GM19328 (cell line): ENCODE results near the gene SLC13A3.

Experiments used
- ATAC-seq: cut with Tn5 transposase; IDR thresholded peaks from one replicate; pipeline ENCODE4 v1.9.1; 2021; ENCODE audit warnings: mild to moderate bottlenecking, moderate library complexity; ENCODE audit not compliant: unreplicated experiment

SLC13A3 gene

DNA sequence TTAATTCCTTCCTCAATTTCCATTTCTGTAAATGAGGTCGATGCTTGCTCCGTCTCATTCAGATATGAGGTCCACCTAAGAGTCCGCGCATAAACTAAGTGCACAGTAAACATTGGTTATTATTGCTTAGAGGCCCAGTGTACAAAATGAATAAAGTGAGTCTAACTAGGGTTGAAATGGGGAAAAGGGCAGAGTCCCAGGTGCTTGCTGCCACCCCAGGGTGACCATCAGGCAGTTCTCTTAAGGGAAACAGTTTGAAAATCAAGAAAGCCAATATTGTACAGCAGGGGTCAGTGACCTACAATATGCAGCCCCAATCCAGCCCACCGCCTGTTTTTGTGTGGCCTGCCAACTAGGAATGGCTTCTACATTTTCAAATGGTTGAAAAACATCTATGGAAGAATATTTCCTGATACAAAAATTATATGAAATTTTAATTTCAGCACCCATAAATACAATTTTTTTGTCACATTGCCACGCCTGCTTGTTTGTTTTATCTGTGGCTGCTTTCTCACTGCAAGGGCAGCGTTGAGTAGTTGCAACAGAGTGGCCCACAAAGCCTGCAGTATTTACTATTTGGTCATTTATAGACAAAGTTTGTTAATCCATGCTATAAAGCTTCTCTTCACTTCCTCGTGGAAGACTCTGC is 43.3 kb downstream of the SLC13A3 start:
- no peak for ATAC-seq

DNA sequence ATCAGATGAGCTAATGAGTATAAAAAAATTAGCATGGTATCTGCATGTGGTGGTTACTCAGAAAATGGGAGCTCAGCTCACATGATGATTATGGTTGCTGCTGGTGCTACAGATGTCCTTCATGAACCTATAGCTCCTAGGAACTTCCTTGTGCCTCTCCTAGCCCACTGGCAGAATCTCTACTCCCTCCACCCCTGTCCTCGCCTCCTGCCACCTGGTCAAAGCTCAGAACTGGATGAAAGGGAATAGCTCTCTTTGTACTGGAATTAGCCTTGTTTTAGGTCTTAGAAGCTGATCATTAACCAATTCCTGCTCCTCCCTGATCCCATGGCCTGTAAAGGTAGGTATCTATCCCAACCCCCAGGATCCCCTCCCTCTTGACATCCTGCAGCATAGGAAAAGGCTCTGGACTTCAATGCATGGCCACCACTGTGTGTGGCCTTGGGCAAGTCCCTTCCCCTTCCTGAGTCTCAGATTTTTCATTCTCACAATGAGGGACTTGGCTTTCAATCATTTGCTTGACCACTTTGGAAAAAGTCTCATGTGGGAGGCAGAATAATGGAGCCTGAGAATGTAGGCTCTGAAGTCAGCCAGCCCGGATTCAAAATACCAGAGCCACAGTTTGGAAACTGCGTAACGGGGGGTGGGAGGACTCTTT is 43.9 kb downstream of the SLC13A3 start:
- no peak for ATAC-seq

DNA sequence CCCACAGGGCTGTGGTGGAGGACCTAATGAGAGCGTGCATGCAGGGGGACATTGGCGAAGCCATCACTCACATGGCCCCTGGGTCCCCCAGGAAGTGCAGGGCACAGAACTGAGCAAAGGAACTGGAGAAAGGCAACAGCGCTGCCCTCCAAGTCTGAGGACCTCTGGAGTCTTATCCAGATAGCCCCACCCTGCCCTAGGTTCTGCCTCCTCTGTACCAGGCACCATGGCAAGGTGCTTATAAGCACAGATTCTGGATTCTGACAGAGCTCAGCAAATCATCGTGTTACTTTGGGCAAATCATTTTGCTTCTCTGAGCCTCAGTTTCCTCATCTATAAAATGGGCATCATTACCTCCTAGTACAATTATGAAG is 44.5 kb downstream of the SLC13A3 start:
- ATAC-seq, result no peak

DNA sequence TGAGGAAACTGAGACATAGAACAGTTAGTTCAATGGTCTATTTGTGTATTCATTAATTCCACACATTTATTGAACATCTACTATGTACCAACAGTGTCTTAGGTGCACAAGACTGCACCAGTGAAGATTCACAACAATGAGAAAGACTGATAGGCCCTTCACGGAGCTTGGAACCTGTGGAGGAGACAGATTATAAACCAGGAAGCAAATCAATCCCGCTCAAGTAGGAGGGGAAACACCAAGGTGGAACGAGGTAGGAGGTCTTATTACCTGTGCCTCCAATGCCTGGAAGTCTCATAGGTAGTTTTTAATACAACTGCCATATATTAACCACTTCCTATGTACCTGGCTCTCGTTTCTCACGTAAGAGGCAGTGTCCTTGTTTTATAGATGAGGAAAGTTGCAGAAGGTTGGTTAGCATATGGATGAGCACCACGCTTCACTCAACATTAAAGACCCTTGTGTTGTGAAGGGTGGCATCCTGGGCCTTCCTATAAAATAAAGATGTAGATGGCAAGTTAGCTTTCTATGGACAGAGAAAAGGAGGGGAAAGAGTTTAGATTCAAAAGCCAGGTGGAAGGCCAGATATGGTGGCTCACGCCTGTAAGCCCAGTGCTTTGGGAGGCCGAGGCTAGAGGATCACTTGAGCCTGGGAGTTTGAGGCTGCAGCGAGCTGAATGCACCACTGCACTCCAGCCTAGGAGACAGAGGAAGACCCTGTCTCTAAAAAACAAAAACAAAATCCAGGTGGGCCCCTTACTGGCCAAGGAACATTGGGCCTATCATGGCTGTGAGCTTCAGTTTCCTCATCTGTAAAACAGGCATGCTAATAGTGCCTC is 45.1 kb downstream of the SLC13A3 start:
- ATAC-seq, result no peak

DNA sequence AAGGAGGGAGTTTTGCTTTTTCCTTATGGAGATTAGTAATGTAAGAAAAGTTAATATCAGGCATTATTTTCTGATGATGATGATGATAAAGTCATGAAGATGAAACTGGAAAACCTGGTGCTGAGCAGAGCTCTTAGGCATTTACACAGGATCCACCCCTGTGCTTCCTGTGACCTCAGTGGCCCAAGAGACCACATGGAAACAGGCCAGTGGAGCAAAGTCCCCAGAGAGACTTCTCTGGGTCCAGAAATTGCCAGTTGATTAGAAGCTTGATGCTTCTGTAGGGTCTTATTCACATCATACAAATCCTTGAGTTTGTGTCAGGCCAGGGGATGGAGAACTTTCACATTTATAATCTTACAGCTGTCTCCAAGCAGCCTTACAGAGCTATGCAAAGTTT is 46.1 kb downstream of the SLC13A3 start:
- ATAC-seq, result no peak

DNA sequence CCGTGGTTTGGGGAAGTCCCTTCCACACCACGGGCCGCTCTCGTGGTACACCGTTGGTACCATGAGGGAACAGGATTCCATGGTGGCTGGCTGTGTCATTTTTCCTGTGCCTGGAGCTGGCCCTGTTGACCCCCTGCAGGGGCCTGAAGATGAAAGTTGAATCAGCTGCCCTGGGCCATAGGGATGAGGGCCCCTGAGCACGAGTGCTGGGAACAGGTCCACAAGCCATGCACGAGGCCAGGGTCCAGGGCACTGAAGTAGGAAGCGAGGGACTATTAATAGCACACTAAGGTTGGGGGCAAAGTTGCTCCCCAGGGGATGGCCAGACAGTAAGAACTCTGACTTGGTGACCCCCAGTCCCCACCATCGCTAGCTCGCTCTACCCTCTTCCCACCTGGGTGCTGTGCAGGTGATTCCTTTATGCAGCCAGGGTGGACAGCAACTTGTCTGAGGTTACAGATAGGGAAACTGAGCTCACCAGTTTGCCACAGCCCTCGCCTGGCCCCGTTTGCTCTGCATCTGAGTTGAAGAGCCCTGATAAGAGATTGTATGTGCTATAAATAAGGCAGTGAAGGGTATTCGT is 46.6 kb downstream of the SLC13A3 start:
- ATAC-seq, result no peak

DNA sequence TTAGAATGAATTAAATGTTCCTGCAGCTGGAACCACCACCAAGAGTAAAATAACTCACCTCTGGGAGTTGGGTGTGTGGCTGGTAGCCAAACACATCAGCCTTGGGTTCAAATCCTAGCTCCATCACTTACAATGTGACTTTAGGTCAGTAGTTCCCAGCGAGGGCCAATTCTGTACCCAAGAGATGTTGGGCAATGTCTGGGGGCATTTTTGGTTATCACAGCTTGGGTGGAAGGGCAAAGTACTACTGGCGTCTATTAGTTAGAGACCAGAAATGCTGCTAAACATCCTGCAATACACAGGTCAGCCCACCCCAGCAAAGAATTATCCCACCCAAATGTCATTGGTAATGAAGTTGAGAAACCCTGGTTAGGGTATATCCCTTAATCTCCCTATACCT is 48.8 kb downstream of the SLC13A3 start:
- no peak for ATAC-seq

DNA sequence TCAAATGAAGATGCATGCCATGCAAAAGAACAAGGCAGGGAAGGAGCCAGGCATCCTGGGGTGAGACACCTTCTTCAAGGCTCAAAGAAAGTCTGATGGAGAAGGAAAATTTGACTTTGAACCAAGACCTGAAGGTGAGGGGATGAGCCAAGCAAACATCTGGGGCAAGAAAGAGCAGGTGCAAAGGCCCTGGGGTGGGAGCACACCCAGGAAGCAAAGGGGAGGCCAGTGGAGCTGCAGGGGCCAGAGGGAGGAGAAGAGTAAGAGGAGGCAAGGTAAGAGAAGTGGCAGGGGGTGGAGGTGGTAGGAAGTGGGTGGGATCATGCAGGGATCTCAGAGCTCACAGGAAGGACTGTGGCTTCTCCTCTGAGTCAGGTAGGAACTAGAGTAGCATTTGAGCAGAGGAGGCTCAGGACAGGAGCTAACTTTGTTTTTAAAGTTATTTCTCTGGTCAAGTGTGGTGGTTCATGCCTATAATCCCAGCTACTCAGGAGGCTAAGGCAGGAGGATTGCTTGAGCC is 49.6 kb downstream of the SLC13A3 start:
- no peak for ATAC-seq

DNA sequence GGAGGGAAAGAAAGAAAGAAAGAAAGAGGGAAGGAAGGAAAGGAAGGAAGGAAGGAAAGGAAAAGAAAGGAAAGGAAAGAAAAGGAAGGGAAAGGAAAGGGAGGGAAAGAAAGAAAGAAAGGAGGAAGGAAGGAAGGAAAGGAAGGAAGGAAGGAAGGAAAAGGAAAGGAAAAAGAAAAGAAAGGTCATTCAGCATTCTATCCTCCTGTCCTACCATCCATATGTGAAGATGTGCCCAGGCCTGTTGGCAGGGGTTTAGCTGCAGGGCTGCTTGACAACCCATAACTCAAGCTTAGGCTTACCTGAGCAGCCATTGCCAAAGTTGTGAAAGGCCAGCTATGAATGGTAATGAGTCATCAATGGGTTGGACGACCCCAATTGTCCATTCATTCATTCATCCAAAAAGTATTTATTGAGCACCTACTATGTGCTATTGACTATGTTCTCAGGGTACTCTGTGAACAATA is 50.9 kb downstream of the SLC13A3 start:
- no peak for ATAC-seq

DNA sequence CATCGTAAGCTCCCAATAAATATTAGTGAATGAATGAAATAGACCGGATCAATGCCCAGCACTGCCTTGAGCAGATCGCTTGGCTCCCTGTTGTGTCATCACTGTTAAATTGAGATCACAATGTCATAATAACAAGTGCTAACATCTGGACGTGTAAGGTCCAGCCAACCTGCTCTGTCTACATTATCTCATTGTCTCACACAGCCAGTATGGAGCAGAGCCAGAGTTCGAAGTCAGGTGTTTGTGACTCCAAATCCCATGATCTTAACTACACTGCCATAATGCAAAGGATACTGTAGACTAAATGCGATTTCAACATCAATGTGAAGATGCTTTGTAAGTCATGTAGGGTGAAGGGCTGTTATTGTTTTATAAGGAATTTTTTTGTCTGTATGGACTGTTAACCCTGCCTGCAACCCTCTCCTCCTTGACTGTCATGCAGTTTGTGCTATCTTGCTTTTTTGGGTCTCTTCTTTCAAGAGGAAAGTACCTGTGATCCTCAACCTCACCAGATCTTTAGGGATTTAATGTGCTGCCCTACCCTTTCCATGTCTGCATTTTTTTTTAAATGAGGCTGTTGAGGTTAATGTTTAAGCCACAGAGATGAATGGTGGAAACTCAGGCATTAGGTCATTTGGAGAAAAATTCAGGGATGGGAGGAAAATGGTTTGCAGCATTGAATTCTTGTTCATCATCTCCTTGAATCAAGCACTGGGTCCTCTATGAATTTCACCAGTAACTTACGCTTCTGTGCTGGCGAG is 51.9 kb downstream of the SLC13A3 start:
- ATAC-seq, result no peak

DNA sequence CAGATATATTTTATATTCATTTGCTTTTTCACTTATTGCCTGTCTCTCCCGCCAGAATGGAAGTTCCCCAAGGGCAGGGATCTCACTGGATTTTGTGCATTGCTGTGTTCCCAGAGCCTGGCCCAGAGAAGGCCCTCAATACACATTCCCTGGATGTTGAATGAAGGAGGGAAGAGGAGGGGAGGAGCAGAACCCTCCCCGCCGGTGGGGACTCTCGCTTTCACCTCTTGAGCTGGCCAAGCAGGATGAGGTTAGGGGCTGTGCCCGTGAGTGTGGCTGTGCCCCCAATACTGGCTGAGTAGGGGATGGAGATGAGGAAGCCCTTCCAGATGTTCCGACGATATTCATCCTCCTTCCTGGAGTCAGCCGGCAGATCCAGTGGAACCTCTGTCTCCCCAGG is 55.3 kb downstream of the SLC13A3 start:
- no peak for ATAC-seq

DNA sequence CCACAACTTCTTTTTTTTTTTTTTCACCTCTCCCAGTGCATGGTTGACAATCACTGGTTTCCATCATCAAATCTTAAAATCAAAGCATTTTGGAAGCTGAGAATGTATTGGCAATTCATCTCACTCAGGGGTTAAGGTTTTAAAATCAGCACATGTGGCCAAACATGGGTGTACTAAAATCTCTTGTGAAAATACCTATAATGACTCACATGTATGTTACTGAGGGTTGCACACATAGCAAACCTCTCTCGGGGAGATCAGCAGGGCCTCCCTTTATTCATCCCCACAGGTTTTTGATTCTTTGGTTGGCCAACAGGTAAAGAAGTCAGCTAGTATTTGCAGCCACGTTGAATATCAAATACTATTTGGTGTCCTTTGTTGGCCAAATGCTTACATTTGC is 56.5 kb downstream of the SLC13A3 start:
- no peak for ATAC-seq

DNA sequence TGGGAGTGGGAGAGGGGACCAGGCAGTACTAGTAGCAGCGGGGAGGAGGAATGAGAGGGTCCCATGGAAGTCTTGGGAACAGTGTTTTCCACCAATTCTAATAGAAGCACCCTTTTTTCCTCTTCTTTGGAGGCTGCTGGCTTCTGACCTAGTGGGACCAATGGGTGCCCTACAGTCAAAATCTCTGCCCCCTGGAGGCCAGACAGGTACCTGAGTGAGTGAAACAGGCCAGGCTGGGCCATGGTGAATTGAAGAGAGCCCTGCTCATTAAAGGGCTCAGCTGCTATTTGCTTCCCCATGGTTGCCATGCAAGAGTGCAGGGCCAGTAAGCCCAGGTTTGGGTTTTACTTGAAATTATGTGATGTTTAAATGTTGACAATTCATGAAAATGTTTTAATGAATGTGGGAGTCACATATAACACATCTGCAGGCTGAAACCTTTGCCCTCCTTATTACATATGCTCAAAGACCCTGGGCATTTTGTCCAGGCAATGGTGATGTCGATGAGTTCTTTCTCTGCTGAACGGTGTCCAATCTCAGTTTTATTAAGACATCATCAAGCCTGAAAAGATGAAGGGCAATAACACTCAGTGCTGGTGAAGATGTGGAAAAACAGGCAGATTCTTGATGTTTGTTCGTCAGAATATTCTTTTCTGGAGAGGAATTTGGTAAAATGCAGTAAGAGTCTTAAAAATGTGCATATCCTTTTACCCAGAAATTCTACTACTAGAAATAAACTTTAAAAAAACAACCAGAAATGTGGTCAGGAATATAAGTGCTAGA is 58.5 kb downstream of the SLC13A3 start:
- ATAC-seq, result no peak

DNA sequence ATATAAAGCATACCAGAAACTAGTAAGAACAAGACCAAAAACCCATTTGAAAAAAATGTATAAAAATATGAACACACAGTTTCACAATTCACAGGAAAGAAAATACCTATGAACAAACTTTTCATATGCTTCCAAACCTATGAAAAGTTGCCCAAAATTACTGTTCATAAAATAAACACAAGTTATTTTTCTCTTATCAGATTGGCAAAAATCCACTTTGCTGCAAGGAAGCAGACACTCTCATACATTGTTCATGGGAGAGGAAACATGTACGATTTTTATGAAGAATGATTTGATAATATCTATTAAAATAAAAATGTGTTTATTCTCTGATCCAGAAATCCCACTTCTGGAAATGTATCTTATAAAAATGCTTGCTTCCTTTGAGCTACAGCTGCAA is 60.8 kb downstream of the SLC13A3 start:
- ATAC-seq, result no peak

DNA sequence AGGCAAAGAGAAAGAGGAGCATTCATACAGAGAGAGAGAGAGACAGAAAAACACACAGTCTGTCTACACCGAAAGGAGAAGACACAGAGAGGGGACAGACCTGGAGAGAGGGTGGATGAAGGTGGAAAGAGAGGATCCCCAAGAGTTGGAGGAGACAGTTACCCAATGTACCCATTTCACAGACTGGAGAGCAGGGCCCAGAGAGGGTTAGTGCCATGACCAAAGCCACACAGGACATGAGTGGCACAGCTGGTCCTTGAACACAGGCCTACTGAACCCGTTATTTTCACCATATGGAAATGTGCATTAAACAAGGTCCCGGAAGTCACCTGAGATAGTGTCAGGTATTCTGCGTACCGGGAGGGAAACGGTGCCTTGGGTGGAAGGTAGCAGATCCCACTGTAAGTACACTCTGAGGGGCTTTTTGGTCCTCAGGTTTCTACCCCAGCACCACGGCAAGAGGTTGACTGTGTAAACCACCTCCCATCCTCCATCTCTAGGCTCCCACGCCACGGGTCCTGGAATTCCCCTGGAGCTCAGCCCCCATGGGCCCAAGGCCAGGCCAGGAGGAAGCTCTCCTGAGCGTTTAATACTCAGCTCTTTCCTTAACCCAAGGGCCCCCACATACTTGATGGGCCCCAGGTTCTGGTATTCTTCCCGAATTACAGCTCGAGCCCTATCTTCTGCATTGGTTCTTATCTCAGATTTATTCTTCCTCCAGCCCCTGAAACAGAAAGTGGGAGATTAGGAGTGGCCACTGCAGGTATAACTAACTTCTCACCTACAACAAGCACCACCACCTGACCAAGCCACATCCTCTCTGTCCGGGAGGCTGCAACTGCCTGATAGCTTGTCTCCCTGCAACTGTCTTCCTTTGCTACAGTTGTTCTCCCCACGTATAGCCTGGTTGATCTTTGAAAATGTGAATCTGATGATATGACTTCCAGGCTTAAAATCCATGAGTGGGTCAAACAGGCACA is 62.4 kb downstream of the SLC13A3 start:
- no peak for ATAC-seq

DNA sequence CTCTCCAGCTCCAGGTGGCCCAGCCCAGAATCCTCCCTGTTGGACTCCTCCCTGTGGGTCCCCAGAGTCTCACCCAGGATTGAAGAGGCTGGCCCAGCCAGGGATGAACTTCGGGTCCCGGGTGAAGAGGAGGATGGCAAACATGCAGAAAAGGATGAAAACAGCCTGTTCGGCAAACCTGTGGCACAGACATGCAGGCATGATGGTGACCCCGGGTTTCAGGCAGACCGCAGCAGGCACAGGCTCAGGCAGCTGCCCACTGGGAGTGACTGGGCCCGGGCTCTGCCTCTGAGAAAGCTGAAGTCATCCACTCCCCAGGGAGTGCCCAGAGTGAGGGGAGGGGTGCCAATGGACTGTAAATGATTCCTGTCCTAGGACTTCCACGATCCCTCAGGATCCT is 63.3 kb downstream of the SLC13A3 start:
- ATAC-seq, result no peak

DNA sequence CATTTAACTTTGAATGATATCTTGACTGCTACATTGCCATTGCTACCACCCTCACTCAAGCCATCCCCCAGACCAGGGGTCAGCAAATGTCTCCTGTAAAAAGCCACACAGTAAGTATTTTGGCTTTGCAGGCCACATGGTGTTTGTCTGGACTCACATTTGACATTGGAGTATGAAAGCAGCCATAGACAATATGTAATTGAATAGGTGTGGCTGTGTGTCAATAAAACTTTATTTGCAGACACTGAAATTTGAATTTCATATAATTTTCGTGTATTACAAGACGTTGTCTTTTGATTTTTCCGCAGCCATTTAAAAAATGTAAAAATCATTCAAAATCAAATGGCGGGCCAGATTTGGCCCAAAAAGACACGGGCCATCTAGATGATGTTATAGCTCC is 64.5 kb downstream of the SLC13A3 start:
- no peak for ATAC-seq

DNA sequence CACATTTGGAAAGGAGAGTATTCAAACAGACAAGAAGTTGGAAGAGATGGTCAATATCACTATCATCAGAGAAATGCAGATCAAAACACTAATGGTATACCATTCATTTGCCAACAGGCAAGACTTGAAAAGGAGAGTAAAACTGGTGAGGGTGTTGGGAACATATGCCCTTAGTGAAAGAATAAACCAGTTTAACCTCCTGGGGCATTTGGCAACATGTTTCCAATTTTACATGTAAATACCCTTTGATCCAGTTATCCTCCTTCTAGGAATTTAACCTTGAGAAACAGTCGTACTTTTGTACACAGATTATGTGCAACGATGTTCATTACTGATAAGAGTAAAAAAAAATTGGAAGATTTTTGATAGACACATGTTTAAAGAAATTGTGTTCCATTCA is 66.8 kb downstream of the SLC13A3 start:
- no peak for ATAC-seq
